Fibroblast of mammary gland (primary cell): ENCODE results near the gene C1orf21.

Experiments used
- DNase-seq: peaks from one replicate; pipeline ENCODE4 v3.0.0-alpha.2; 2010; ENCODE audit warnings: low read depth
- H3K4me3 ChIP-seq: 2 replicates; pipeline ENCODE4 v1.5.1; 2011; ENCODE audit warnings: low read depth, mild to moderate bottlenecking, low read length, moderate library complexity; ENCODE audit not compliant: control insufficient read depth
- TF ChIP-seq, protein P1 (sequence below): conservative IDR thresholded peaks from 2 replicates; pipeline ENCODE4 v1.5.1; 2011; ENCODE audit warnings: low read depth, low read length, inconsistent platforms; ENCODE audit not compliant: control insufficient read depth, insufficient read depth

The C1orf21 gene

DNA sequence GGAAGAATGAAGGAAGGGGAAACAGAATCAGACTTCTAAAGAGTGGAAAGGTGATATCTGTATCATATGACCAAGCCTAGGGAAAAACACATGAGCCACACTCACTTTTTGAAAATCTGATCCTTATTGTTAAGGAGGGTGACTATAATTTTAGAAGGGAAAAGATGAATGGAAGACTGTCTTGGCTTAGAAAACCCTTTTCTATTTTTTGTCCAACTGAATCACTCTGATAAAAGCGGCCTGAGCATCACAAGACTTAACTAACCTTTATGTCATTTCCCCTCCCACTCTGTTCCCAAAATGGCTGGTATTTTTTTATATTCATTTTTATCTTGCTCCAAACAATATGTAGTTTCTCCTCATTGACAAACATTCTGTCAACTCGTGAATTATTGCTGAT is 169.8 kb downstream of the C1orf21 start:
- H3K4me3 ChIP-seq, result no peak overlapping the region
- DNase-seq, result no peak
- TF ChIP-seq, protein P1, sequence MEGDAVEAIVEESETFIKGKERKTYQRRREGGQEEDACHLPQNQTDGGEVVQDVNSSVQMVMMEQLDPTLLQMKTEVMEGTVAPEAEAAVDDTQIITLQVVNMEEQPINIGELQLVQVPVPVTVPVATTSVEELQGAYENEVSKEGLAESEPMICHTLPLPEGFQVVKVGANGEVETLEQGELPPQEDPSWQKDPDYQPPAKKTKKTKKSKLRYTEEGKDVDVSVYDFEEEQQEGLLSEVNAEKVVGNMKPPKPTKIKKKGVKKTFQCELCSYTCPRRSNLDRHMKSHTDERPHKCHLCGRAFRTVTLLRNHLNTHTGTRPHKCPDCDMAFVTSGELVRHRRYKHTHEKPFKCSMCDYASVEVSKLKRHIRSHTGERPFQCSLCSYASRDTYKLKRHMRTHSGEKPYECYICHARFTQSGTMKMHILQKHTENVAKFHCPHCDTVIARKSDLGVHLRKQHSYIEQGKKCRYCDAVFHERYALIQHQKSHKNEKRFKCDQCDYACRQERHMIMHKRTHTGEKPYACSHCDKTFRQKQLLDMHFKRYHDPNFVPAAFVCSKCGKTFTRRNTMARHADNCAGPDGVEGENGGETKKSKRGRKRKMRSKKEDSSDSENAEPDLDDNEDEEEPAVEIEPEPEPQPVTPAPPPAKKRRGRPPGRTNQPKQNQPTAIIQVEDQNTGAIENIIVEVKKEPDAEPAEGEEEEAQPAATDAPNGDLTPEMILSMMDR, result no peak

DNA sequence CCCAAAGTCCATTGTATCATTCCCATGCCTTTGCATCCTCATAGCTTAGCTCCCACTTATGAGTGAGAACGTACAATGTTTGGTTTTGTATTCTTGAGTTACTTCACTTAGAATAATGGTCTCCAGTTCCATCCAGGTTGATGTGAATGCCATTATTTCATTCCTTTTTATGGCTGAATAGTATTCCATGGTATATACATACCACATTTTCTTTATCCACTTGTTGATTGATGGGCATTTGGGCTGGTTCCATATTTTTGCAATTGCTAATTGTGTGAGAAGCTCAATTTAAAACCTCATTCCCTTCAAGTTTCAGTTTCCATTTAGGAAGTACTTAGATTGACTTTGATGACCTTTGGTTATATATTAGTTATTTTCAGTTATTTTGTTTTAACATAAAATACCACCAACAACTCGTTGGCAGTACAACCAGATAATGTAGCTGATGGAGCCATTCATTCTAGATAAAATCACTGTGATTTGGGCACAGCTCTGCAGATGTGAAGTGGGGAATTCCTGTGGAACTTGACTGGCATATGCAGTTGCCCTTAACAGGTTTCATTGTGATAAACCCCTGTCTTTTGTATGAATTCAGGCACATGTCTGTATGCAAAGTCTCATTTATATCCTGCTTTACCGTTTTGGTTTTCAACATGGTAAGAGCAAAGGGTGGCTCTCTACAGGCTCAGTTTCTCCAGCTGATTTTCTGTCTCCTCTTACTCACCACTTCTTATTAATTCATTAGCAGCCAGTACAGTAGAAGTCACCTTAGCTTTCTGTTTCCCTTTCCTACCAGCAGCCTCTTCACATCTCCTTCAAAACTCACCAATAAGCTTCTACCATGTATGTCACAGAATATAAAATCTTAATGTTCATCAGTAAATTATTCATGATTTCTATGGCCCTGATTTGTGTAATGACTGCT is 170.9 kb downstream of the C1orf21 start:
- no peak for DNase-seq
- H3K4me3 ChIP-seq, result no peak overlapping the region
- TF ChIP-seq, protein P1, result no peak

DNA sequence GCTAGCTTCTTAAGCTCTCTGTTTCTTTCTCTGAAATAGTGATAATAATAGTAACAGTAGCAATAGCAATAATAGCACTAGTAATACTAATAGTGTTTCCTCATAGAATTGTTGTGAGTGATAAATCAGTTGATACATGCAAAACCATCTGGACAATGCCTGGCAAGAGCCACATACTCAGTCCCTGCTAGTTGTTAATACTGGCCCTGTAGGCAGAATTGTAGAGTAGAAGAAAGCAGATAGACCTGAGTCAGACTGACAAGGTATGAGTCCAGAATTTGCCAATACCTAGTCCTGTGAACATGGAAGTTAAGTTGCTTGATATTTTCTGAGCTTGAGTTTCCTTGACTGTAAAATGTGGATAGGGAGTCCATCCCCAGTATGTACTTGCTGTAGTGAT is 171.9 kb downstream of the C1orf21 start:
- no peak for DNase-seq
- TF ChIP-seq, protein P1, result no peak
- H3K4me3 ChIP-seq, result no peak overlapping the region

DNA sequence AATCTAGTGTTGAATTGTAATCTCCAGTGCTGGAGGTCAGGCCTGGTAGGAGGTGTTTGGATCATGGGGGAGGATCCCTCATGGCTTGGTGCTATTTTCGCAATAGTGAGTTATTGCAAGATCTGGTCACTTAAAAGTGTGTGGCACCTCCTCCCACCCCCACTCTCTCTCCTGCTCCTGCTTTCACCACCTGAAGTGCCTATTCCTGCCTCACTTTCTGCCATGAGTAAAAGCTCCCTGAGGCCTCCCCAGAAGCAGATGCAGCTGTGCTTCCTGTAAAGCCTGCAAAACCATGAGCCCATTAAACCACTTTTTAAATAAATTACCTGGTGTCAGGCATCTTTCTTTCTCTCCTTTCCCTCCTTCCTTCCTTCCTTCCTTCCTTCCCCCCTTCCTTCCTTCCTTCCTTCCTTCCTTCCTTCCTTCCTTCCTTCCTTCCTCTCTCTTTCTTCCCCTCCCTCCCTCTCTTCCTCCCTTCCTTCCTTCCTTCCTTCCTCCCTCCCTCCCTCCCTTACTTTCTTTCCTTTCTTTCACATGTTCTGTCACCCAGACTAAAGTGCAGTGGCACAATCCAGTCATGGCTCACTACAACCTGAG is 172.4 kb downstream of the C1orf21 start:
- H3K4me3 ChIP-seq, result no peak overlapping the region
- no peak for DNase-seq
- TF ChIP-seq, protein P1, result no peak

DNA sequence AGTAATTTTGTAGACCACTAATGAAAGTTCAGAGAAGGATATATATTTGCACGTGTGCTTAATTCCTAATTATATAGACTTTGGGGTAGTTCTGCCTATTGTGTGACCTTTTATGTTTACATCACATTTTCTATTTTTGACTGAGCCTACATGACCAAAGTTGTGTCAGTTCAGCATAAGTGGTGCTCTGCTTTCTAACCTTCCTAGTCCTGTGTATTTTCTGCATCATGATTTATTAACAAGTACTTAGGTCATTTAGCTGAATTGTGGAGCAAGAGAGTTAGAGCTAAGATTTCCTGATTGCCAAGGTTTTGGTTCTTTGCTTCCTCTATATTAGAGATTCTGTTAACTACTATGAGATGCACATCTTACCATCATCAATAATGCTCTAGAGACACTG is 176.0 kb downstream of the C1orf21 start:
- no peak overlapping the region for H3K4me3 ChIP-seq
- TF ChIP-seq, protein P1, result no peak
- DNase-seq, result peak; percentile 6

DNA sequence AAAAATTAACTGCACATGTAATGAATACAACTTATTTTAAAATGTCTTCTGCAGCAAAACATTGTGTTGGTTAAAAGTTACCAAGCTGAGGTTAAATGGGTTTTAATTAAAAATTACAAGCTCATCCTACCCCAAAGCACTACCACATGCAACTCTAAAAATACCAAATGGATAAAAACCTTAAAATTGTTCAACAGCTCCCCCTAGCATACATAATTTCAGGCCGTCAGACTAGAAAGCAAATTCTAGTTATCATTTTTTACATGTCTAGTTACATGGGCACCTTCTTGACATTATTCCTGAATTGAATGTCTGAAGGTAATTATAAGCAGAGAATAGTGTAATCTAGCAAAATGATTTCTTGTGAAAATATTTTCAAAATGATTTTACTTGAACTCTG is 176.5 kb downstream of the C1orf21 start:
- TF ChIP-seq, protein P1, result peak; percentile 66
- no peak overlapping the region for H3K4me3 ChIP-seq
- DNase-seq, result peak; percentile 53
